Measurements from ENCODE around the gene PIK3R2.
"Not testable (repeated sequence)": the region's sequence is repeated elsewhere in the genome, so short reads cannot be mapped to it uniquely, and the experiment has no call there.

DNA sequence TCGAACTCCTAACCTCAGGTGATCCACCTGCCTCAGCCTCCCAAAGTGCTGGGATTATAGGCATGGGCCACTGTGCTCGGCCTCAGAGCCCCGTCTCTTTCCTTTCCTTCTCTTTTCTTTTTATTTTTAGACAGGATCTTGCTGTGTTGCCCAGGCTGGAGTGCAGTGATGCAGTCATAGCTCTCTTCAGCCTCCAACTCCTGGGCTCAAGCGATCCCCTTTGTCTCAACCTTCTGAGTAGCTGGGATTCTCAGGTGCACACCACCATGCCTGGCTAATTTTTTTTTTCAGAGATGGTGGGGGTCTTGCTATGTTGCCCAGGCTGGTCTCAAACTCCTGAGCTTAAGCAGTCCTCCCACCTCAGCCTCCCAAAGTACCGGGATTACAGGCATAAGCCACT is 56.9 kb downstream of the PIK3R2 start:
- TF ChIP-seq CTCF, POLR2A (IDR thresholded peaks at IDR 0.05): not testable (repeated sequence)
